Mesothelial cell of epicardium (in vitro differentiated cells): ENCODE results near the gene FERMT1. TPM values are rescaled to one million over a fixed set of nuclear protein-coding genes. Genes with fewer than 3 reads are reported as not detected.
A peak's percentile ranks its signal among the peaks of the same experiment; 100 is the strongest.

ENCODE experiments used
- DNase-seq, 2 experiments: peaks; one replicate each; pipeline ENCODE4 v3.0.0; 2021; ENCODE audit warnings: low spot score in 2 of 2; ENCODE audit not compliant: unreplicated experiment in 2 of 2
- H3K27ac Mint-ChIP-seq: 2 replicates; pipeline ENCODE4 v1.8.0; 2021; ENCODE audit warnings: mixed read lengths
- H3K27me3 Mint-ChIP-seq: 2 replicates; pipeline ENCODE4 v1.8.0; 2021; ENCODE audit warnings: low read depth, mixed read lengths
- H3K36me3 Mint-ChIP-seq: 2 replicates; pipeline ENCODE4 v1.8.0; 2021; ENCODE audit warnings: mixed read lengths
- H3K4me1 Mint-ChIP-seq: 2 replicates; pipeline ENCODE4 v1.8.0; 2021; ENCODE audit warnings: mixed read lengths
- H3K4me3 Mint-ChIP-seq: 2 replicates; pipeline ENCODE4 v1.8.0; 2021; ENCODE audit warnings: mild to moderate bottlenecking, moderate library complexity, mixed read lengths
- H3K9me3 Mint-ChIP-seq: 2 replicates; pipeline ENCODE4 v1.8.0; 2021; ENCODE audit warnings: mixed read lengths
- total RNA-seq: library from RNA; stranded (reverse); gene quantifications from 3 replicates; pipeline ENCODE4 v1.2.1, GENCODE V29; 2021
- TF ChIP-seq, protein P1 (sequence below): fragments of 200-600 bp; sonication (generic); IDR thresholded peaks from one replicate; pipeline ENCODE4 v1.5.0; 2021; ENCODE audit warnings: antibody characterized with exemption; ENCODE audit not compliant: unreplicated experiment

FERMT1 gene
- total RNA-seq, 1 donor from 2014 or later = 21.9 TPM

DNA sequence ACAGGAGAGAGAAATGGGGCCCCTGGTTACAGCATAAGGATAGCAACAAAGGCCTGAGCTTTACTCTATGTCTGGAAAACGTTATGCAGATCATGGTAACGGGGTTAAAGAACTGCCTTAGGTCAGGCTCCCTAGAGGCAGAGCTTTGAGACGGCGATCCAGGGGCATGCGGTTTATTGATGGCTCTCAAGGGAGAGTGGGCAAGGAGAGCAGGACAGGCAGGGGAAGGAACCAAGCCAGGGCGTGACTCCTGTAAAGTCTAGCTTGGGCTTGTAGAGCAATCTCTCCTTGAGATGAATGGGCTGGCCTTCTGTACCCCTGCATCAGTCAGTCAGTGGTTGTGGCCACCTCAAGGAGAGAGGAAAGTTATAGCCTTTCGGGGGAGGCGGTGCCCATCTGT, 12.5 kb upstream of the FERMT1 start:
- Mint-ChIP-seq H3K4me1 (peaks cover 6% of the 10 kb centered on the region), H3K9me3 (peaks cover 3% of the 10 kb centered on the region), H3K27ac (no peak overlapping the region), H3K4me3 (no peak overlapping the region), H3K27me3 (peaks cover 15% of the 10 kb centered on the region), H3K36me3 (no peaks in the 10 kb centered on the region)
- TF ChIP-seq, protein P1, sequence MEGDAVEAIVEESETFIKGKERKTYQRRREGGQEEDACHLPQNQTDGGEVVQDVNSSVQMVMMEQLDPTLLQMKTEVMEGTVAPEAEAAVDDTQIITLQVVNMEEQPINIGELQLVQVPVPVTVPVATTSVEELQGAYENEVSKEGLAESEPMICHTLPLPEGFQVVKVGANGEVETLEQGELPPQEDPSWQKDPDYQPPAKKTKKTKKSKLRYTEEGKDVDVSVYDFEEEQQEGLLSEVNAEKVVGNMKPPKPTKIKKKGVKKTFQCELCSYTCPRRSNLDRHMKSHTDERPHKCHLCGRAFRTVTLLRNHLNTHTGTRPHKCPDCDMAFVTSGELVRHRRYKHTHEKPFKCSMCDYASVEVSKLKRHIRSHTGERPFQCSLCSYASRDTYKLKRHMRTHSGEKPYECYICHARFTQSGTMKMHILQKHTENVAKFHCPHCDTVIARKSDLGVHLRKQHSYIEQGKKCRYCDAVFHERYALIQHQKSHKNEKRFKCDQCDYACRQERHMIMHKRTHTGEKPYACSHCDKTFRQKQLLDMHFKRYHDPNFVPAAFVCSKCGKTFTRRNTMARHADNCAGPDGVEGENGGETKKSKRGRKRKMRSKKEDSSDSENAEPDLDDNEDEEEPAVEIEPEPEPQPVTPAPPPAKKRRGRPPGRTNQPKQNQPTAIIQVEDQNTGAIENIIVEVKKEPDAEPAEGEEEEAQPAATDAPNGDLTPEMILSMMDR = no peak
- DNase-seq = no peak

DNA sequence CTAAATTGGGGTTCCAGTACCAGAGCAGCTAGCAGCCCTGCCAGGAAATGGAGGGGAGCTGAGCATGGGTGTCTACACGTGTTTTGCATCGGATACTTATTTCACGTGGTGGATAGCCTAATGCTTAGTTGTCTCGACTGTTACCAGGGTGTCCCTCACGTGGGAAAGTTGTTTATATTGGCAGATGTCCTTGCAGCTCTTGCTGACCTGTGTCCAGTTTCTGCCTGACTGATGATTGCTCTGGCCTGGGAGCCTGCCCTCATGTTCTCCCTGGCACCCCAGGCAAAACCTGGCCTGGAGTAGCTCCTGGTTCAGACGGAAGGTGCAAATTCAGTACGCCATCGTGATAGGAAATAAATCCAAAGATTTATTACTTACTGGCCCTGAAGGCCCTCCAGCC, 11.8 kb upstream of the FERMT1 start:
- no peak for DNase-seq
- H3K4me1 Mint-ChIP-seq = peaks cover 6% of the 10 kb centered on the region
- H3K36me3 Mint-ChIP-seq = no peaks in the 10 kb centered on the region
- TF ChIP-seq, protein P1 = no peak
- no peak overlapping the region for H3K4me3 Mint-ChIP-seq
- H3K27ac Mint-ChIP-seq = no peak overlapping the region
- peaks cover 3% of the 10 kb centered on the region for H3K9me3 Mint-ChIP-seq
- H3K27me3 Mint-ChIP-seq = peaks cover 15% of the 10 kb centered on the region

DNA sequence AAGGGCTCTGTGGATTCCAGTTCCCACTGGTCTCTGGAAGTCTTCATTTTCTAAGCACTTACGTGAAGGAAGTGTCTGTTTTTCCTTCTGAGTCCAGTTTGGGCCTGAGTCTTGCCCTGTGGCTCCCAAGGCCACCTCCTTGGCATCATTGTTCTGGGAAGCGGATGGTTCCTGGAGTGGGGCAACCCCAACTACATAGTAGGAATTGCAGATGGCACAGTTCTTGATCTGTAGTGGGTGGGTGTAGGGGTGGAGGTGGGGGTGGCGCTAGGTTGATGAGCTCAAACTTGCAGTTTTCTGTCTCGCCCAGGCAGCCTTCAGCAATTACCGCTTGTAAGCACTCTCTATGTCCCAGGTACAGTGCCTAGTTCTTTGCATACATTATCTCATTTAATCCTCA, 7.2 kb upstream of the FERMT1 start:
- Mint-ChIP-seq H3K36me3 (no peaks in the 10 kb centered on the region), H3K27ac (no peak overlapping the region), H3K4me3 (no peak overlapping the region), H3K4me1 (peaks cover 6% of the 10 kb centered on the region), H3K27me3 (no peaks in the 10 kb centered on the region), H3K9me3 (no peaks in the 10 kb centered on the region)
- DNase-seq = no peak
- TF ChIP-seq, protein P1 = no peak

DNA sequence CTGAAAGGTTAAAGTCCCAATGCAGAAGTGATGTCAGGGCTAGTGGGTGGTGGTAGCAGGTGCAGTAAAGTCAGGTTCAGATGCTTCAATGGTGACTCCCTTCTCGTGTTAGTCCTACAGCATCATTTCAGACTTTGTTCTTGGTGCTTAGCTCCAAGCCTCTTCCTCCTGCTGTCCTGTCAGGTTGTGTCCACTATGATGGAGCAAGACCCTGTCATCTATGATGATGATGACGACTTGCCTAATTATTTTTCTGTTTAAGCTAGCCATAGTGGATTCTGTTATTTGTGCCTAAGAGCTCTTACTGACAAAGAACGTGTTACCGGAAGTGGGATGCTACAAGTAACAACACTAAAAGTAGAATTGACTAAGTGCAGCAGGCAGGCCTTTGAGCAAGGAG, 5.0 kb upstream of the FERMT1 start:
- TF ChIP-seq, protein P1 = no peak
- H3K36me3 Mint-ChIP-seq = no peaks in the 10 kb centered on the region
- H3K9me3 Mint-ChIP-seq = no peaks in the 10 kb centered on the region
- H3K4me1 Mint-ChIP-seq = peaks cover 16% of the 10 kb centered on the region
- H3K27ac Mint-ChIP-seq = no peak overlapping the region
- no peak overlapping the region for H3K4me3 Mint-ChIP-seq
- no peak for DNase-seq
- no peaks in the 10 kb centered on the region for H3K27me3 Mint-ChIP-seq

DNA sequence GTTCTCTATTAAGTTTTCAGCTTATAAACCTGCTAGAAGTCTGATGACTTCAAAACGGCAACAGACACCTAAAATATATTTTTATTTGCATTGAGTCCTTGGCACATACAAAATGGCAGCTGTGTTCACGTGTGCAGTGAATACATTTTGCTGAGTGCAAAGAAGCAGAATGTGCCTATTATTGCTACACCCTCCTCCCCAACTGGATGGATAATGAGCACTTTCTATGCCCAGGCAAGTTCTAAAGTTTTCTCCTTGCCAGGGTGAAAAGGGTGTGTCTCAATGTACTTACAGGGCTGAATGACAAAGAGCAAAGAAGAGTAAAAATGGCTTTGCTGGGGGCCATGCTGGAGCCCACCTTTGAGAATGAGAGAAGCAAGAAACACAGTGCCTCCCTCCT, 4.0 kb upstream of the FERMT1 start:
- DNase-seq = no peak
- peaks cover 22% of the 10 kb centered on the region for H3K4me1 Mint-ChIP-seq
- no peaks in the 10 kb centered on the region for H3K9me3 Mint-ChIP-seq
- no peaks in the 10 kb centered on the region for H3K36me3 Mint-ChIP-seq
- H3K27ac Mint-ChIP-seq = no peak overlapping the region
- no peaks in the 10 kb centered on the region for H3K27me3 Mint-ChIP-seq
- TF ChIP-seq, protein P1 = no peak
- no peak overlapping the region for H3K4me3 Mint-ChIP-seq

DNA sequence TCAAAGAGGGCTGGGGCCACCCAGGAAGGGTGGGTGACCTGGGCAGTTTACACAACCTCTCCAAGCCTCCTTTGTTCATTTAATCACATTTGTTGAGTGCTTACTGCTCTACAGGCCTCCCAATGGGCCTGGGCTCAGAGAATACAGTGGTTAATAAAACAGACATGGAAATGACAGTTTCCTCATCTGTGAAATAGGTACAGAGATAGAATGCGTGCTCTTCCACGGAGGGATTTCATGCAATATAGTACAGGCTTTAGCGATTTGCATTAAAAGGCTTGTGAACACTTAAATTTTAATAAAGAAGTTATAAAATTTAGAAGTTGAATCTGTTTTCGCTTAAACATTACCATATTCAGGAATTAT, 802 bp upstream of the FERMT1 start:
- Mint-ChIP-seq H3K9me3 (no peaks in the 10 kb centered on the region), H3K4me3 (peak overlapping the region; percentile 77), H3K27ac (peak overlapping the region; percentile 96), H3K36me3 (peaks cover 5% of the 10 kb centered on the region), H3K27me3 (no peaks in the 10 kb centered on the region), H3K4me1 (peaks cover 38% of the 10 kb centered on the region)
- no peak for DNase-seq
- TF ChIP-seq, protein P1 = no peak
